Stimulated activated CD8-positive, alpha-beta memory T cell treated with anti-CD3 and anti-CD28 coated beads, Interleukin-7, amount 100 ng/mL, for 4 hours (primary cell): Measurements from ENCODE around the gene DISC1.
"Not testable (repeated sequence)": the region's sequence is repeated elsewhere in the genome, so short reads cannot be mapped to it uniquely, and the experiment has no call there.

Experiments
- DNase-seq, 2 donors: peaks; one replicate each; pipeline ENCODE4 v3.0.0-alpha.2; 2020; ENCODE audit warnings: low read depth in 2 of 2

DISC1 gene

GRCh38 chr1:231890791-231891190, 264.2 kb downstream of the DISC1 start:
- DNase-seq, result no peak

- DNase-seq, result no peak
These were observed 267.0 kb downstream of the DISC1 start for GRCh38 chr1:231893400-231894102.

- DNase-seq, result no peak
These were observed 270.2 kb downstream of the DISC1 start for GRCh38 chr1:231896806-231897205.

- no peak for DNase-seq
These were observed 272.5 kb downstream of the DISC1 start for GRCh38 chr1:231899046-231899445.

GRCh38 chr1:231899713-231900435, 273.3 kb downstream of the DISC1 start:
- no peak for DNase-seq

- DNase-seq, result no peak
These were observed 277.0 kb downstream of the DISC1 start for GRCh38 chr1:231903586-231904081.

- DNase-seq, result not testable (repeated sequence)
These were observed 280.7 kb downstream of the DISC1 start for GRCh38 chr1:231907310-231907709.

- DNase-seq, result no peak
These were observed 286.9 kb downstream of the DISC1 start for GRCh38 chr1:231913493-231913892.

- DNase-seq, result peak in 1 of 2 donors; percentile 19
These were observed 291.8 kb downstream of the DISC1 start for GRCh38 chr1:231918239-231919015.

GRCh38 chr1:231919239-231919885, 292.8 kb downstream of the DISC1 start:
- no peak for DNase-seq

GRCh38 chr1:231919886-231920285, 293.3 kb downstream of the DISC1 start:
- DNase-seq, result peak in 1 of 2 donors; percentile 3

- DNase-seq, result no peak
These were observed 295.2 kb downstream of the DISC1 start for GRCh38 chr1:231921646-231922345.

- no peak for DNase-seq
These were observed 297.0 kb downstream of the DISC1 start for GRCh38 chr1:231923491-231924041.

- no peak for DNase-seq
These were observed 297.6 kb downstream of the DISC1 start for GRCh38 chr1:231924180-231924579.

GRCh38 chr1:231925864-231926263, 299.3 kb downstream of the DISC1 start:
- DNase-seq, result no peak

GRCh38 chr1:231926340-231926739, 299.8 kb downstream of the DISC1 start:
- no peak for DNase-seq

- no peak for DNase-seq
These were observed 300.3 kb downstream of the DISC1 start for GRCh38 chr1:231926933-231927332.

GRCh38 chr1:231927431-231927830, 300.8 kb downstream of the DISC1 start:
- no peak for DNase-seq

GRCh38 chr1:231929311-231929710, 302.7 kb downstream of the DISC1 start:
- no peak for DNase-seq

GRCh38 chr1:231930257-231930947, 303.8 kb downstream of the DISC1 start:
- no peak for DNase-seq
